NCI-H1930 (cell line): ENCODE measurements around the gene C3.
A peak's percentile ranks its signal among the peaks of the same experiment; 100 is the strongest.

Source experiments
- DNase-seq, 2 experiments: peaks; one replicate each; lab custom pipeline; 2025; lab: John Stamatoyannopoulos, UW

C3 gene

GRCh38 chr19:6730941-6731670 lies 10.7 kb upstream of the C3 start:
- no peak for DNase-seq

- no peak for DNase-seq
Measured at GRCh38 chr19:6730153-6730804, 9.8 kb upstream of the C3 start.

GRCh38 chr19:6729573-6730152 lies 9.2 kb upstream of the C3 start:
- DNase-seq = no peak

GRCh38 chr19:6728346-6728745 lies 7.9 kb upstream of the C3 start:
- no peak for DNase-seq

GRCh38 chr19:6725513-6726231 lies 5.2 kb upstream of the C3 start:
- DNase-seq = no peak

GRCh38 chr19:6724631-6725492 lies 4.4 kb upstream of the C3 start:
- DNase-seq = no peak

- DNase-seq = no peak
Measured at GRCh38 chr19:6723738-6724137, 3.3 kb upstream of the C3 start.

- no peak for DNase-seq
Measured at GRCh38 chr19:6723108-6723618, 2.7 kb upstream of the C3 start.

- DNase-seq = no peak
Measured at GRCh38 chr19:6721773-6722172, 1.3 kb upstream of the C3 start.

GRCh38 chr19:6721138-6721474 lies 656 bp upstream of the C3 start:
- DNase-seq = no peak

GRCh38 chr19:6719992-6720368 lies 470 bp downstream of the C3 start:
- no peak for DNase-seq

GRCh38 chr19:6719540-6719861 lies 949 bp downstream of the C3 start:
- DNase-seq = no peak

GRCh38 chr19:6718741-6719539 lies 1.5 kb downstream of the C3 start:
- DNase-seq = peak in 1 of 2 experiments; percentile 10

- no peak for DNase-seq
Measured at GRCh38 chr19:6718111-6718740, 2.2 kb downstream of the C3 start.

- DNase-seq = no peak
Measured at GRCh38 chr19:6717441-6717971, 2.9 kb downstream of the C3 start.

- DNase-seq = no peak
Measured at GRCh38 chr19:6717036-6717435, 3.4 kb downstream of the C3 start.

GRCh38 chr19:6716610-6716970 lies 3.9 kb downstream of the C3 start:
- no peak for DNase-seq

GRCh38 chr19:6714749-6715555 lies 5.5 kb downstream of the C3 start:
- no peak for DNase-seq
